Tibial nerve (tissue), 4 donors: Measurements from ENCODE around the gene TOR2A. TPM values are rescaled to one million over a fixed set of nuclear protein-coding genes. Genes with fewer than 3 reads are reported as not detected.

Source experiments
- DNase-seq, 2 donors: peaks; one replicate each; pipeline ENCODE4 v3.0.0-alpha.2; 2019; ENCODE audit warnings: low spot score in 2 of 2
- H3K27ac ChIP-seq, 4 donors: fragments of 200-600 bp; sonication (generic) in 3 of 4; one replicate each; pipeline ENCODE4 v1.5.1; 2017 to 2019; ENCODE audit warnings: mild to moderate bottlenecking in 1 of 4
- H3K27me3 ChIP-seq, 2 donors: fragments of 200-600 bp; sonication (generic) in 1 of 2; one replicate each; pipeline versions ENCODE4 v1.5.1 to v1.6.0; 2017 to 2019
- H3K36me3 ChIP-seq, 3 donors: fragments of 200-600 bp; sonication (generic); one replicate each; pipeline ENCODE4 v1.5.1; 2018 to 2019
- H3K4me1 ChIP-seq, 4 donors: fragments of 200-600 bp; sonication (generic) in 3 of 4; one replicate each; pipeline ENCODE4 v1.5.1; 2017 to 2019
- H3K4me3 ChIP-seq, 4 donors: fragments of 200-600 bp; sonication (generic) in 3 of 4; one replicate each; pipeline ENCODE4 v1.5.1; 2017 to 2019; ENCODE audit warnings: mild to moderate bottlenecking in 1 of 4, moderate library complexity in 1 of 4
- H3K9me3 ChIP-seq, 4 donors: fragments of 200-600 bp; sonication (generic) in 3 of 4; one replicate each; pipeline ENCODE4 v1.5.1; 2017 to 2019
- EP300 ChIP-seq, 2 donors: sonication (generic); formaldehyde crosslinking; IDR thresholded peaks; one replicate each; pipeline ENCODE4 v1.6.1; 2017; ENCODE audit warnings: antibody characterized with exemption in 2 of 2, mild to moderate bottlenecking in 1 of 2
- POLR2A ChIP-seq, 2 donors: fragments of 450-650 bp; IDR thresholded peaks; one replicate each; pipeline ENCODE4 v1.6.1; 2017; ENCODE audit warnings: antibody characterized with exemption in 2 of 2, mild to moderate bottlenecking in 2 of 2, moderate library complexity in 2 of 2
- WGBS, 2 donors: methylation state at CpG; one replicate each; pipeline ENCODE4 v1.1.5; 2018; 5-methylcytosine and 5-hydroxymethylcytosine counted together
- total RNA-seq, 4 donors: library from RNA; depleted of rRNA; stranded (reverse); fragments of >200 nt; gene quantifications; one replicate each; pipeline ENCODE4 v1.1.0, GENCODE V29; 2016
- TF ChIP-seq, protein P1 (sequence below), 5 experiments: fragments of 200-600 bp in 3 of 5; fragments of 450-650 bp in 2 of 5; sonication (generic) in 3 of 5; IDR thresholded peaks; one replicate each; pipeline ENCODE4 v1.5.1; 2016 to 2019; ENCODE audit warnings: antibody characterized with exemption in 5 of 5, mild to moderate bottlenecking in 3 of 5, moderate library complexity in 2 of 5

The TOR2A gene
- total RNA-seq, 4 donors from 2014 or later, result 13.3 to 15.3 (median 14.4) TPM

DNA sequence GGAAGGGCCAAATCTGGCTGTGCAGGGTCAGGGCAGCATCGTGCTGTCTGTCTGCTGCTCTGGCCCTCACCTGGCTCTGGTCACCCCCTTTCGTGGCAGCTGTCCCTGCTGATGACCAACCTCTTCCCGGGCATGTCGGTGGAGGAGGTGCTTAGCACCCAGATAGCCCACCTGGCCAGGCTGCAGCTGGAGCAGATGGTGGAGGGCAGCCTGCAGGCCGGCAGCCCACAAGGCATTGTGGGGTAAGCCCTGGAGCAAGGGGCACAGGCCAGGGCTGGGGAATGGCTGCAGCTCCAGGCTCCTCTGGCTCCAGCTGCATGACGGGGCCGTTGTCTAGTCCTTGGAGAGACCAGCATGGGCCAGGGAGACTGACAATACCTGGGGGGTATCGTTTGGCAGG lies 8.2 kb downstream of the TOR2A start:
- Histone ChIP-seq H3K27ac (no peak overlapping the region), H3K4me1 (peaks cover 0 to 12% (median 0%) of the 10 kb centered on the region in 4 donors), H3K36me3 (peaks cover 0 to 22% (median 0%) of the 10 kb centered on the region in 3 donors), H3K27me3 (peaks cover 0 to 9% of the 10 kb centered on the region in 2 donors), H3K4me3 (no peak overlapping the region), H3K9me3 (no peaks in the 10 kb centered on the region)
- no peak for DNase-seq
- no peak for TF ChIP-seq POLR2A (IDR thresholded peaks at IDR 0.05)
- no peak for TF ChIP-seq EP300 (IDR thresholded peaks at IDR 0.05)
- TF ChIP-seq, protein P1, sequence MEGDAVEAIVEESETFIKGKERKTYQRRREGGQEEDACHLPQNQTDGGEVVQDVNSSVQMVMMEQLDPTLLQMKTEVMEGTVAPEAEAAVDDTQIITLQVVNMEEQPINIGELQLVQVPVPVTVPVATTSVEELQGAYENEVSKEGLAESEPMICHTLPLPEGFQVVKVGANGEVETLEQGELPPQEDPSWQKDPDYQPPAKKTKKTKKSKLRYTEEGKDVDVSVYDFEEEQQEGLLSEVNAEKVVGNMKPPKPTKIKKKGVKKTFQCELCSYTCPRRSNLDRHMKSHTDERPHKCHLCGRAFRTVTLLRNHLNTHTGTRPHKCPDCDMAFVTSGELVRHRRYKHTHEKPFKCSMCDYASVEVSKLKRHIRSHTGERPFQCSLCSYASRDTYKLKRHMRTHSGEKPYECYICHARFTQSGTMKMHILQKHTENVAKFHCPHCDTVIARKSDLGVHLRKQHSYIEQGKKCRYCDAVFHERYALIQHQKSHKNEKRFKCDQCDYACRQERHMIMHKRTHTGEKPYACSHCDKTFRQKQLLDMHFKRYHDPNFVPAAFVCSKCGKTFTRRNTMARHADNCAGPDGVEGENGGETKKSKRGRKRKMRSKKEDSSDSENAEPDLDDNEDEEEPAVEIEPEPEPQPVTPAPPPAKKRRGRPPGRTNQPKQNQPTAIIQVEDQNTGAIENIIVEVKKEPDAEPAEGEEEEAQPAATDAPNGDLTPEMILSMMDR (IDR thresholded peaks at IDR 0.05), result no peak
- WGBS, 2 donors, result 71 to 74% methylated on average over 8 of the region's 8 CpGs

DNA sequence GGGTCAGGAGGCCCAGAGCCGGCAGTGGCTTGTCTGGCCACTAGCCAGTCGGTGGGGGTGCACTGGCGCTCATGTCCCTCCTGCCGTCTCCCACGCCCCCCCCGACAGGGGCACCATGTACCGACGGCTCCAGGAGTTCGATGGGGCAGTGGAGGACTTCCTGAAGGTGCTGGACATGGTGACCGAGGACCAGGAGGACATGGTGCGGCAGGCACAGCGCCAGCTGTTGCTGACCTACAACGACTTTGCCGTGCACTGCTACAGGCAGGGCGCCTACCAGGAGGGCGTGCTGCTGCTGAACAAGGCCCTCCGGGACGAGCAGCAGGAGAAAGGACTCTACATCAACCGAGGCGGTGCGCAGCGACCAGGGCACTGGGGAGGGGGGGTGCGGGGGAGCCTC lies 11.1 kb downstream of the TOR2A start:
- Histone ChIP-seq H3K4me3 (no peak overlapping the region), H3K27me3 (peaks cover 0 to 9% of the 10 kb centered on the region in 2 donors), H3K9me3 (no peaks in the 10 kb centered on the region), H3K4me1 (peaks cover 0 to 11% (median 0%) of the 10 kb centered on the region in 4 donors), H3K36me3 (no peaks in the 10 kb centered on the region), H3K27ac (no peak overlapping the region)
- no peak for DNase-seq
- 46 to 53% methylated on average over 19 of the region's 23 CpGs for WGBS, 2 donors
- no peak for TF ChIP-seq EP300 (IDR thresholded peaks at IDR 0.05)
- TF ChIP-seq, protein P1 (IDR thresholded peaks at IDR 0.05), result no peak
- TF ChIP-seq POLR2A (IDR thresholded peaks at IDR 0.05), result no peak

GRCh38 chr9:127723444-127723843 lies 11.7 kb downstream of the TOR2A start:
- Histone ChIP-seq H3K36me3 (no peaks in the 10 kb centered on the region), H3K4me3 (no peak overlapping the region), H3K27ac (no peak overlapping the region), H3K9me3 (no peaks in the 10 kb centered on the region), H3K27me3 (peaks cover 0 to 9% of the 10 kb centered on the region in 2 donors), H3K4me1 (peaks cover 0 to 11% (median 0%) of the 10 kb centered on the region in 4 donors)
- TF ChIP-seq POLR2A (IDR thresholded peaks at IDR 0.05) (no peak), EP300 (IDR thresholded peaks at IDR 0.05) (no peak)
- TF ChIP-seq, protein P1 (IDR thresholded peaks at IDR 0.05), result no peak
- DNase-seq, result no peak
- WGBS, 2 donors, result 80 to 84% methylated on average over 5 of the region's 5 CpGs

DNA sequence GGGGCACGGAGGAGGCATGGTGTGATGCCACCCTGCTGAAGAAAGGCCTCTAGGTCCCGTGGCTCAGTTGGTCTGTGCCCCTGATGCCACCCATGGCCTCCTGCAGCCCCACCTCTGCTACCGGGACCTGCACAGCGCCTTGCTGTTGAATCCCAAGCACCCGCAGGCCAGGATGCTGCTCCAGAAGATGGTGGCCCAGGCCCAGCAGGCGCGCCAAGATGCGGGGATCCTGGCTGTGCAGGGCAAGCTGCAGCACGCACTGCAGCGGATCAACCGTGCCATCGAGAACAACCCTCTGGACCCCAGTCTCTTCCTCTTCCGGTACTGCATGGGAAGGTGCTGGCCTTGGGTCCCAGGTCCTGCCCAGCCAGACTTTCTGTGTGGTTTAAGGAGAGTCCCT lies 12.1 kb downstream of the TOR2A start:
- Histone ChIP-seq H3K4me3 (no peak overlapping the region), H3K27me3 (peaks cover 0 to 9% of the 10 kb centered on the region in 2 donors), H3K4me1 (peaks cover 0 to 11% (median 0%) of the 10 kb centered on the region in 4 donors), H3K27ac (no peak overlapping the region), H3K36me3 (no peaks in the 10 kb centered on the region), H3K9me3 (no peaks in the 10 kb centered on the region)
- 92 to 95% methylated on average over 6 to 13 of the region's 13 CpGs for WGBS, 2 donors
- TF ChIP-seq POLR2A (IDR thresholded peaks at IDR 0.05), result no peak
- TF ChIP-seq, protein P1 (IDR thresholded peaks at IDR 0.05), result no peak
- no peak for TF ChIP-seq EP300 (IDR thresholded peaks at IDR 0.05)
- DNase-seq, result no peak

DNA sequence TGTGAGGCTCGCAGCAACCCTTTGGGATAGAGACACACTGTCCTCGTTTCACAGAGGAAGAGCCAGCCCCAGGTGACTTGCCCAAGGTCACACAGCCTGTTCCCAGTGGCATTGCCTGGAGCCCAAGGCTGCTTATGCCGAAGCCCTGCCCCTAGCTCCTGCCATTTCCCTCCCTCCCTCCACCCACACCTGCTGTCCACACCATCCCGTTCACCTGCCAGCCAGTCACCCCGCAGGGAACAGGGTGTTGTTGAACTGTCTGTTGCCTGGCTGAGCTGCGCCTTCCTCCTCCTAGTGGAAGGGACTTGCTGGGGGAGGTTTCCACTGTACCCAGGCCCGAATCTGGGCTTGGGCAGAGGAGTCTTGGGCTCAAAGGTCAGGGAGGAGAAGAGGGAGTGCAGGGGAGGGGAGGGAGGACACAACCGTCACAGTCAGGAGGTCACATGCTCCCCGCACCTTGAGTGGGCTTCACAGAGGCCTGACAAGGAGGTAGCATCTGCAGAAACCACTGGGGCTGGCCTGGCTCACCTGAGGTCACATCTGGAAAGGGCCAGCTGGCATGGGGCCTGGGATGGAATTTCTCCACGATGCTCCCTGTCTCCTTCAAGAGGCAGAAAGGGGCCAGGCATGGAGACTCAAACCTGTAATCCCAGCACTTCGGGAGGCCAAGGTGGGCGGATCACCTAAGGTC lies 12.9 kb downstream of the TOR2A start:
- no peaks in the 10 kb centered on the region for H3K9me3 ChIP-seq
- peaks cover 0 to 11% (median 0%) of the 10 kb centered on the region in 4 donors for H3K4me1 ChIP-seq
- no peaks in the 10 kb centered on the region for H3K36me3 ChIP-seq
- peaks cover 0 to 9% of the 10 kb centered on the region in 2 donors for H3K27me3 ChIP-seq
- no peak for DNase-seq
- H3K4me3 ChIP-seq, result no peak overlapping the region
- no peak for TF ChIP-seq POLR2A (IDR thresholded peaks at IDR 0.05)
- TF ChIP-seq, protein P1 (IDR thresholded peaks at IDR 0.05), result no peak
- TF ChIP-seq EP300 (IDR thresholded peaks at IDR 0.05), result no peak
- 73 to 79% methylated on average over 12 of the region's 12 CpGs for WGBS, 2 donors
- H3K27ac ChIP-seq, result no peak overlapping the region
